Mesenteric fat pad (tissue), 1 donor: ENCODE measurements around the gene LY6G6C. TPM values are rescaled to one million over a fixed set of nuclear protein-coding genes. Genes with fewer than 3 reads are reported as not detected.

Experiments
- DNase-seq: peaks from one replicate; pipeline ENCODE4 v3.0.0-alpha.2; 2020; ENCODE audit warnings: low spot score
- long read RNA-seq: library from polyadenylated mRNA; unstranded; transcript quantifications from one replicate; pipeline ENCODE4 v2.0.0, GENCODE V29; 2020
- total RNA-seq: library from RNA; stranded (reverse); fragmentation: NEBNext Ultra II Directional; extraction: Animal tissue kit (Norgen Biotek cat#: 25700); gene quantifications from one replicate; pipeline ENCODE4 v1.2.1, GENCODE V29; 2021
- donor health status: DM: yes; HTN: yes; CAD: no.

The LY6G6C gene
- not detected for total RNA-seq
- long read RNA-seq = 0 reads

- no peak for DNase-seq
Observed at GRCh38 chr6:31721351-31722020, at the start of gene LY6G6C. LY6G6C (minus strand) TSS chr6:31721746; CDS start chr6:31721679, 67 bp downstream.

- DNase-seq = no peak
Observed at GRCh38 chr6:31770860-31771259, 49.3 kb upstream of the LY6G6C start.

- DNase-seq = no peak
Observed at GRCh38 chr6:31769684-31770371, 48.3 kb upstream of the LY6G6C start.

GRCh38 chr6:31768363-31769257 lies 47.1 kb upstream of the LY6G6C start:
- DNase-seq = no peak

- DNase-seq = no peak
Observed at GRCh38 chr6:31767096-31767645, 45.6 kb upstream of the LY6G6C start.

GRCh38 chr6:31765910-31766794 lies 44.6 kb upstream of the LY6G6C start:
- no peak for DNase-seq

- DNase-seq = no peak
Observed at GRCh38 chr6:31765559-31765909, 44.0 kb upstream of the LY6G6C start.

- DNase-seq = no peak
Observed at GRCh38 chr6:31764198-31764597, 42.7 kb upstream of the LY6G6C start.

- DNase-seq = no peak
Observed at GRCh38 chr6:31763619-31763940, 42.0 kb upstream of the LY6G6C start.

- DNase-seq = no peak
Observed at GRCh38 chr6:31762878-31763618, 41.5 kb upstream of the LY6G6C start.

- DNase-seq = no peak
Observed at GRCh38 chr6:31762356-31762755, 40.8 kb upstream of the LY6G6C start, which contains the start of gene SAPCD1. SAPCD1 (plus strand) TSS chr6:31762656; CDS start chr6:31763055, 399 bp downstream.

GRCh38 chr6:31761343-31761742 lies 39.8 kb upstream of the LY6G6C start:
- no peak for DNase-seq

- DNase-seq = no peak
Observed at GRCh38 chr6:31760790-31761189, 39.2 kb upstream of the LY6G6C start.

GRCh38 chr6:31758281-31758680 lies 36.7 kb upstream of the LY6G6C start:
- no peak for DNase-seq

- DNase-seq = no peak
Observed at GRCh38 chr6:31752739-31753319, 31.3 kb upstream of the LY6G6C start.

GRCh38 chr6:31750411-31751022 lies 29.0 kb upstream of the LY6G6C start:
- no peak for DNase-seq

- DNase-seq = no peak
Observed at GRCh38 chr6:31749301-31750036, 27.9 kb upstream of the LY6G6C start.

GRCh38 chr6:31744422-31744821 lies 22.9 kb upstream of the LY6G6C start:
- no peak for DNase-seq
